HG03342 (cell line): ENCODE data around the gene PYM1.
"Not testable (repeated sequence)": the region's sequence is repeated elsewhere in the genome, so short reads cannot be mapped to it uniquely, and the experiment has no call there.

Experiments used
- ATAC-seq: cut with Tn5 transposase; IDR thresholded peaks from one replicate; pipeline ENCODE4 v1.9.1; 2021; ENCODE audit warnings: mild to moderate bottlenecking, moderate library complexity; ENCODE audit not compliant: unreplicated experiment

The PYM1 gene

GRCh38 chr12:55940065-55940732 is 12.5 kb upstream of the PYM1 start:
- ATAC-seq = peak; percentile 99

DNA sequence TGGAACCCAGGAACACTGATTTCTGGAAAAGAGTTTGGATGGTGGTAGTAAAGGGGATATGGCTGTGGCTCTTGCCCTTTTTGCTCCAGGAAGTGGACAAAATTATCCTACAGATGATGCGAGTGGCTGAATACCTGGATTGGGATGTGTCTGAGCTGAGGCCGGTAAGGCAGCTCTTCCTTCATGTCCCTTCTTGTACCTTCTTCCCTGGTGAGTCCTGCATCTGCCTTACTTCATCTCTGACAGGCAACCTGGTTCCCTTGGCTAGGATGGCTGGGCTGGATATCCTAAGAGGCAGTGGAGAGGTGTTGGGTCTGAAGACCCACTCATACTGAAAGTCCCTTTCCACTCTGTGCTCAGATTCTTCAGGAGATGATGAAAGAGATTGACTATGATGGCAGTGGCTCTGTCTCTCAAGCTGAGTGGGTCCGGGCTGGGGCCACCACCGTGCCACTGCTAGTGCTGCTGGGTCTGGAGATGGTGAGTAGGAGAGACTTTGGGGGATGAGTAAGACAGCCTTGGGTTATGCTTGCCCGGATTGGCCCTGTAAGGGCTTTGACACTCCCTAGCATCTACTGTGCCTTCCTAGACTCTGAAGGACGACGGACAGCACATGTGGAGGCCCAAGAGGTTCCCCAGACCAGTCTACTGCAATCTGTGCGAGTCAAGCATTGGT is 11.3 kb upstream of the PYM1 start:
- ATAC-seq = no peak

DNA sequence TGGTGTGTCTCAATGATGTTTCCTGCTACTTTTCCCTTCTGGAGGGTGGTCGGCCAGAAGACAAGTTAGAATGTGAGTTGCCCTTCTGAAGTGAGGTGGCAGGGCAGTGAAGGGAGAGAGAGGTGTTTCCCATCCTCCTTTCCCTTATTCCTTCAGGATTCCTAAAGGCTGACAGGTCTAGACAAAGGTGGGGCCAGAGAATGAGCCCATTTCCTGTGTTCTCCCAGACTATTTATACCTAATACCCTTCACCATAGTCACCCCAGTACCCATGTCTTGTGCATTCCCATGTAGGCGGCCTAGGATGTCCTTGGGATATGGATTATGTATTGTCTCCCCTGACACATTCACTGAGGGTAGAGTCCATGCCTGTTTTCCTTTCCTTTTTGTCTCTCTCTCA is 10.3 kb upstream of the PYM1 start:
- ATAC-seq = no peak

GRCh38 chr12:55935738-55936151 is 8.1 kb upstream of the PYM1 start:
- no peak for ATAC-seq

DNA sequence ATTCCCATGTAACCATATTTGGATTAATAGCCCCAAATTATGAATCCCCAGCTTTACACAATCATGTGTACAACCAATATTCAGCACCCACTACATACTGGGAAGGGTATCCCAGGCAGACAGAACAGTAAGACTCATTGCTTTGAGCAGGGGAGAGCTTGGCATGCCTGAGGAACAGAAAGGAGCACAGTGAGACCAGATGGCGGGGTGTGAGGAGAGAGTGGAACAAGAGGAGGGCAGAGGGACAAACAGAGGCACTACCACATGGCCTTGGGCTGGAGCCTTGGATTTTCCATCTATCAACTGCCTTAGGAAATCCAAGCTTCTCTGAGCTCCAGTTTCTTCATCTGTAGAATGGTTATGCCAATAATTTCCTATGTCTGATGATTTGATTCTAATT is 7.1 kb upstream of the PYM1 start:
- ATAC-seq = no peak

- ATAC-seq = no peak
Measured at GRCh38 chr12:55933799-55934742, 6.4 kb upstream of the PYM1 start.

GRCh38 chr12:55933169-55933798 is 5.6 kb upstream of the PYM1 start:
- ATAC-seq = no peak

DNA sequence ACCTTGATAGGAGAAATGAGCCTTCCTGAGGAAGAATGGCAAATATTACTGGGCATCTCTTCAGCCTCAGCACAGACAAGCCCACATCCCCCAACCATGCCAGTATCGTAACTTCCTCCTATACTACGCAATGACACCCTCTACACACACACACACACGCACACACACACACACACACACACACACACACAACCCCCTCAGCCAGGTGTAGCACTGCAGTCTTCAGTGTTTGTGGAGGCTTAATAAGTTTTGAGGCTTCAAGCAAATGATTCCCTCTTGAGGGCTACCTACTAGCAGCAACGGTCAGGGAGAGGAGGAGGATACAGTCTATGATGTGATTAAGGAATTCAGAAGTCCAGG is 4.8 kb upstream of the PYM1 start:
- ATAC-seq = no peak

DNA sequence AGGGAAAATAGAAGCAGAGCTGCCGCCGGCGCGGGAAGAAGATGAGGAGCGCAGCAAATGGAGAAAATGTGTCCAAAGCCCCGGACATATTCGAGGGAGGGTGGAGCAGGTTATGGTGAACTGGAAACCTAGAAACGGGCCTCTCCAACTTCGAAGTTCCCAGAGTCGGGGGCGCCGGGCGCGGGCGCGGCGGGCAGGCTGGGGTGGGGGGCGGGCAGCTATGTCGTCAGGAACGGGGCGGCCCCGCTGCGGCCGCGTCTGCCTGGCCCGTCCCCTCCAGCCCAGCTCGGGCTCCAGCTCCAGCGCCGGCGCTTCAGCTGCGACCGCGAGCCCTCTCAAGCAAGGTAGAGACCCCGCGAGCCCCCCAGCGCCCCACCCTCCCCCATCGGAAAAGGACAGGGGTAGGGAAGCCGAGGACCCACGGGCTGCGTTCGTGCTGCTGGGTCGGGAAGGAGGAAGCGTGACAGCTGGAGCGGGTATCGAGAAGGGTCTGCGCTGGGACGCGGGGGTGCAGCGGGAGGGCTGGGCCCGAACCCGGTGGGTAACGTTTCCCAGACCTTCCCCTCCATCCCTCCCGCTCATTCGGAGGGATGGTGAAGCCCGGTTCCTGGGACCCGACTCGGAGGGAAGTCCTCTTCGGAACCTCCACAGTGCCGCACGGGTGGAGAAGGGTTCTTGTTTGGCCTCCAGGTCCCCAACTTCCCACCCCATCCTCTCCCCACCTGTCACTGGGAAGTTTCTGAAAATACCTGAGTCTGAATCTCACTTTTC is 4.3 kb upstream of the PYM1 start:
- ATAC-seq = no peak

DNA sequence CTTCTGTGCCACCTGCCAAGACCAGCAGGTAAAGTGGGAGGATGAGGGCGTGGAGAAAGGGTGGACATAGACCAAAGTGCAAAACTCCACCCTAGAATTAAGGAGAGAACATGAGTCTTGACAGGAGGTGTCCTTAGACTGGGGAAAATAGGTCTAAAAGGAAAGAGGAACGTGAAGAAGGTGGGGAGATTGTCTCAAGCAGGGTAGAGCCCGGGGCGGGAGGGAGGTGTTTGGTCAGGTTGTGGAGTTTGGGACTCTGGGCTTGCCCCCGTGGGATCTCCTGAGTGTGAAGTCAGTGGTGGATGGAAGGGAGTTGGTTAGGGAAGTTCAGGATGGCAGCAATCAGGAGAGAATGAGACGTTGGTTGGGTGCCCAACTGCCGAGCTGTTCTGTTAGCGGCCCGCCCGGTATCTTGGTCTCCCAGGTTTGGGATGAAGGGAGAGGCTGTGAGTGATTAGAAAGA is 3.7 kb upstream of the PYM1 start:
- no peak for ATAC-seq

DNA sequence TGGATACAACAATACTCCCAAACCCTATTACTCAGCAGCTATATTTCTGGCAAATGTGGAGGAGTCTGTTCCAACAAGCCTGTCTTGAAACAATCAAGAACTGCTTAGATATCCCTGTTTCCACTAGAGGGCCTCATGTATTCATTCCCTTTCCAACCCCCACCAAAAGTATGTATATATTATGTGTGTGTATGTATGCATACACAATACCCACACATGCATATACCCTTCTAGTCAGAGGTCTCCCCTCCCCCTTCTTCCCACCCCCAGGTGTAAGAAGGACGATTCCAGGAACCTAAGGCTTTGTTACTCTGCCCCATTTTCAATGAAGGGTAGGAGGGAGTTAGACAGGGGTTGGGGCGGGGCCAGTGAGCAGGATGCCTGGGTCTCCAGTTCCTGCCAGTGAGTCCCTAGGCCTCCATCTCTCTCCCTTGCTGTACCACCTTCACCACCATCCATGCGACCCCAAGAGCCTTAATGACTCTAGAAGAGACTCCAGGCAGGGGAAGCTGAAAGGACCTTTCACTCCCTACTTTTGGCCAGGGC is 3.1 kb upstream of the PYM1 start, which contains the start of gene DGKA:
DGKA (plus strand) TSS at position 392 of the 546 bp plus-strand sequence. CDS start 5,342 bp downstream, outside the sequence.
- no peak for ATAC-seq

GRCh38 chr12:55929306-55929791 is 1.7 kb upstream of the PYM1 start:
- ATAC-seq = peak; percentile 46

GRCh38 chr12:55926738-55927587 is 731 bp downstream of the PYM1 start:
- peak; percentile 39 for ATAC-seq

GRCh38 chr12:55925870-55926737 is 1.6 kb downstream of the PYM1 start:
- no peak for ATAC-seq

GRCh38 chr12:55925371-55925770 is 2.3 kb downstream of the PYM1 start:
- no peak for ATAC-seq

DNA sequence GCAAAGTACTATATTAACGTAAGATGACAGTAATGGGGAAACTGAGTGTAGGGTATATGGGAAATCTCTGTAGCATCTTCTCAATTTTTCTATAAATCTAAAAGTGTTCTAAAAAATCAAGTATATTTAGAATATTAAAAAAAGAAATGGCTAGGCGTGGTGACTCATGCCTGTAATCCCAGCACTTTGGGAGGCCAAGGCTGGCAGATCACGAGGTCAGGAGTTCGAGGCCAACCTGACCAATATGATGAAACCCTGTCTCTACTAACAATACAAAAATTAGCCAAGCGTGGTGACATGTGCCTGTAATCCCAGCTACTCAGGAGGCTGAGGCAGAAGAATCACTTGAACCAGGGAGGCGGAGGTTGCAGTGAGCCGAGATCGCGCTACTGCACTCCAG is 4.0 kb downstream of the PYM1 start:
- not testable (repeated sequence) for ATAC-seq

DNA sequence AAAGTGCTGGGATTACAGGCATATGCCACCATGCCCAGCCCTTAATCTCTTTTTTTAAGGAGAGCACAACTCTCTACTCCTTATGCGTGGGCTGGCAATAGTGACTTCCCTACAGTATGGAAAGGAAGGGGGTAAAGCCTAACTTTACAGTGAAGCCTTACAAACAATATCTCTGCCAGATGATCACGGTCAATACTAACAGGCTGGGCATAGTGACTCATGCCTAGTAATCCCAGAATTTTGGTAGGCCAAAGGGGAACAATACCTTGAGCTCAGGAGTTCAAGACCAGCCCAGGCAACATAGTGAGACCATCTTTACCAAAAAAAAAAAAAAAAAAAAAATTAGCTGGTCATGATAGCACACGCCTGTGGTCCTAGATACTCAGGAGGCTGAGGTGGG is 5.6 kb downstream of the PYM1 start:
- ATAC-seq = no peak

- not testable (repeated sequence) for ATAC-seq
Measured at GRCh38 chr12:55919032-55919431, 8.7 kb downstream of the PYM1 start.
